GM18499 (cell line): ENCODE measurements around the gene SLC18A2.
"Not testable (repeated sequence)": the region's sequence is repeated elsewhere in the genome, so short reads cannot be mapped to it uniquely, and the experiment has no call there.

Source experiments
- ATAC-seq: cut with Tn5 transposase; IDR thresholded peaks from one replicate; pipeline ENCODE4 v1.9.1; 2021; ENCODE audit warnings: moderate number of reproducible peaks; ENCODE audit not compliant: insufficient read depth, unreplicated experiment

SLC18A2 gene

GRCh38 chr10:117261501-117261900 lies 20.6 kb downstream of the SLC18A2 start:
- no peak for ATAC-seq

GRCh38 chr10:117262291-117262902 lies 21.5 kb downstream of the SLC18A2 start:
- no peak for ATAC-seq

GRCh38 chr10:117262903-117263293 lies 22.0 kb downstream of the SLC18A2 start:
- ATAC-seq, result no peak

- no peak for ATAC-seq
Observed at GRCh38 chr10:117264782-117265181, 23.9 kb downstream of the SLC18A2 start.

- no peak for ATAC-seq
Observed at GRCh38 chr10:117266400-117266799, 25.5 kb downstream of the SLC18A2 start.

GRCh38 chr10:117266812-117267211 lies 25.9 kb downstream of the SLC18A2 start:
- no peak for ATAC-seq

- no peak for ATAC-seq
Observed at GRCh38 chr10:117268258-117268657, 27.3 kb downstream of the SLC18A2 start.

GRCh38 chr10:117268907-117269306 lies 28.0 kb downstream of the SLC18A2 start:
- ATAC-seq, result no peak

- ATAC-seq, result no peak
Observed at GRCh38 chr10:117271427-117271826, 30.5 kb downstream of the SLC18A2 start.

GRCh38 chr10:117272195-117273076 lies 31.5 kb downstream of the SLC18A2 start:
- no peak for ATAC-seq

GRCh38 chr10:117273980-117274379 lies 33.1 kb downstream of the SLC18A2 start:
- no peak for ATAC-seq

GRCh38 chr10:117274509-117274908 lies 33.6 kb downstream of the SLC18A2 start:
- ATAC-seq, result no peak

- ATAC-seq, result no peak
Observed at GRCh38 chr10:117275121-117275520, 34.2 kb downstream of the SLC18A2 start.

GRCh38 chr10:117277675-117278074 lies 36.8 kb downstream of the SLC18A2 start:
- no peak for ATAC-seq

GRCh38 chr10:117284716-117285494 lies 44.0 kb downstream of the SLC18A2 start:
- no peak for ATAC-seq

- not testable (repeated sequence) for ATAC-seq
Observed at GRCh38 chr10:117290872-117291271, 50.0 kb downstream of the SLC18A2 start.

GRCh38 chr10:117294039-117294645 lies 53.2 kb downstream of the SLC18A2 start:
- ATAC-seq, result no peak

GRCh38 chr10:117294735-117295134 lies 53.8 kb downstream of the SLC18A2 start:
- no peak for ATAC-seq

- no peak for ATAC-seq
Observed at GRCh38 chr10:117298219-117298618, 57.3 kb downstream of the SLC18A2 start.

GRCh38 chr10:117299435-117299834 lies 58.5 kb downstream of the SLC18A2 start:
- no peak for ATAC-seq

- no peak for ATAC-seq
Observed at GRCh38 chr10:117300671-117301070, 59.8 kb downstream of the SLC18A2 start.
